ENCODE results near the gene ATP8A2.

DNA sequence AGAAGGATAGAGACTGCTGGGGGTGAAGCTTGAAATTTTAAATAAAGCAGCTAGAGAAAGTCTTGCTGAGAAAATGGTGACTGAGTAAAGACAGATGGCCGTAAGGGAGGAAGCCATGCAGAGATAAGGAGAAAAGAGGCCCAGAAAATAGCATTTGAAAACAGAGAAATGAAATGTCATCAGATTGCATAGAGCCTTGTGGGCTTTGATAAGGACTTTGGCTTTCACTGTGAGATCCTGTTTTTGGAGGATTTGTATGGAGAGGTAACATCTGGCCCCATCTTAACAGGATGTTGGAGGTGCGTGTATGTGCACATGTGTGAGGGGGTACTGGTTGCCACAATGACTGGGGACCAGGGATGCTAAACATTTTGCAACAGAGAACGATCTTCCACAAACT is 19.5 kb upstream of the ATP8A2 start:
- TF ChIP-seq, protein P1, sequence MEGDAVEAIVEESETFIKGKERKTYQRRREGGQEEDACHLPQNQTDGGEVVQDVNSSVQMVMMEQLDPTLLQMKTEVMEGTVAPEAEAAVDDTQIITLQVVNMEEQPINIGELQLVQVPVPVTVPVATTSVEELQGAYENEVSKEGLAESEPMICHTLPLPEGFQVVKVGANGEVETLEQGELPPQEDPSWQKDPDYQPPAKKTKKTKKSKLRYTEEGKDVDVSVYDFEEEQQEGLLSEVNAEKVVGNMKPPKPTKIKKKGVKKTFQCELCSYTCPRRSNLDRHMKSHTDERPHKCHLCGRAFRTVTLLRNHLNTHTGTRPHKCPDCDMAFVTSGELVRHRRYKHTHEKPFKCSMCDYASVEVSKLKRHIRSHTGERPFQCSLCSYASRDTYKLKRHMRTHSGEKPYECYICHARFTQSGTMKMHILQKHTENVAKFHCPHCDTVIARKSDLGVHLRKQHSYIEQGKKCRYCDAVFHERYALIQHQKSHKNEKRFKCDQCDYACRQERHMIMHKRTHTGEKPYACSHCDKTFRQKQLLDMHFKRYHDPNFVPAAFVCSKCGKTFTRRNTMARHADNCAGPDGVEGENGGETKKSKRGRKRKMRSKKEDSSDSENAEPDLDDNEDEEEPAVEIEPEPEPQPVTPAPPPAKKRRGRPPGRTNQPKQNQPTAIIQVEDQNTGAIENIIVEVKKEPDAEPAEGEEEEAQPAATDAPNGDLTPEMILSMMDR (IDR thresholded peaks at IDR 0.05) = no peak
- no peak for TF ChIP-seq POLR2A (IDR thresholded peaks at IDR 0.05)
